Nephron (organoid): ENCODE measurements around the gene RNU4-1.
"Not testable (repeated sequence)": the region's sequence is repeated elsewhere in the genome, so short reads cannot be mapped to it uniquely, and the experiment has no call there.

Source experiments
- H3K27ac Mint-ChIP-seq, 3 experiments: 2 replicates each; pipeline ENCODE4 v1.8.0; 2020; ENCODE audit warnings: mixed read lengths in 3 of 3, mild to moderate bottlenecking in 2 of 3, moderate library complexity in 1 of 3
- H3K27me3 Mint-ChIP-seq: 2 replicates; pipeline ENCODE4 v1.8.0; 2021; ENCODE audit warnings: low read depth, mild to moderate bottlenecking, moderate library complexity, mixed read lengths
- H3K36me3 Mint-ChIP-seq: 2 replicates; pipeline ENCODE4 v1.8.0; 2020; ENCODE audit warnings: low read depth, mixed read lengths
- H3K4me1 Mint-ChIP-seq: 2 replicates; pipeline ENCODE4 v1.8.0; 2020; ENCODE audit warnings: mixed read lengths
- H3K4me3 Mint-ChIP-seq, 3 experiments: 2 replicates each; pipeline ENCODE4 v1.8.0; 2020; ENCODE audit warnings: mild to moderate bottlenecking in 3 of 3, mixed read lengths in 3 of 3, moderate library complexity in 2 of 3
- H3K9me3 Mint-ChIP-seq: 2 replicates; pipeline ENCODE4 v1.8.0; 2020; ENCODE audit warnings: mixed read lengths
- TF ChIP-seq, protein P1 (sequence below), 3 experiments: fragments of 200-600 bp; sonication (generic); IDR thresholded peaks; one replicate each; pipeline ENCODE4 v1.5.0; 2021; ENCODE audit warnings: antibody characterized with exemption in 3 of 3; ENCODE audit not compliant: unreplicated experiment in 3 of 3

RNU4-1 gene

DNA sequence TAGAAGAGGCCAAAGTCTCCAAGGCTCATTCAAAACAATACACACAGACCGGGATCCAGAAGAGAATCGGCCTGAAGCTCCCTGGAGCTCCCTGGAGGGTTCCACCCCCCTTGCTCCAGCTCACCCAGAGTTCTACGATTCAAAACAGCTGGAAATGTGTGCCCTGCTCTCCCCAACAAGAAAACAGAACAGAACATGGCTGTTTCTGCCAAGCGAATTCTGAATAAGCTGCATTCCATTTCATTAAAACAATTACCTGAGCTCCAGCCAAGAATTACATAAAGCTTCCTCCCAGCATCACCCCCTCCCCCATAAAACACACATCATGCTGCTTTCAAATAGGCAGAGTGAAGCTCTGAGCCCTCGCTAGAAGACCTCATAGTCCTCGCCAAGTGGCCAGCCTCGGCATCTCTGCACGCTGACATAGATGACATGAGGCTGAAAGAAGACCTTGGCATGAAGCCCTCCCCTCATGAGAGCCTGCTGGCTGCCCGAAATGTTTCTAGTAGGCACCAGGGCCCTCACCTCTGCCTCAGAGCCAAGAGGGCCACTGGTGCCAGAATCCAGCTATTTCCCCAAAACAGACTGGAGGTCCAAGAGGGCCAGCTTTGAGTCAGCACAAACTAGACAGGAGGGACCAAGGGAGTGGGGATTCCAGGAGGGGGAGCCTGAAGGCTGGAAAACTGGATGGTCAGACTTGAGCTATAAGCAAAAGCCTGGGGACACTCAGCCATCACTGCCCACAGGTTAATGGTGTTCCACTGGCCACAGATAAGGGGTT, 35.8 kb downstream of the RNU4-1 start:
- Mint-ChIP-seq H3K4me3 (peak overlapping the region in 2 of 3 experiments; percentile 29 to 50), H3K9me3 (no peaks in the 10 kb centered on the region), H3K36me3 (peaks cover 14% of the 10 kb centered on the region), H3K27me3 (no peaks in the 10 kb centered on the region), H3K27ac (peak overlapping the region; percentile 85 to 96 (median 95)), H3K4me1 (peaks cover 67% of the 10 kb centered on the region)
- TF ChIP-seq, protein P1, sequence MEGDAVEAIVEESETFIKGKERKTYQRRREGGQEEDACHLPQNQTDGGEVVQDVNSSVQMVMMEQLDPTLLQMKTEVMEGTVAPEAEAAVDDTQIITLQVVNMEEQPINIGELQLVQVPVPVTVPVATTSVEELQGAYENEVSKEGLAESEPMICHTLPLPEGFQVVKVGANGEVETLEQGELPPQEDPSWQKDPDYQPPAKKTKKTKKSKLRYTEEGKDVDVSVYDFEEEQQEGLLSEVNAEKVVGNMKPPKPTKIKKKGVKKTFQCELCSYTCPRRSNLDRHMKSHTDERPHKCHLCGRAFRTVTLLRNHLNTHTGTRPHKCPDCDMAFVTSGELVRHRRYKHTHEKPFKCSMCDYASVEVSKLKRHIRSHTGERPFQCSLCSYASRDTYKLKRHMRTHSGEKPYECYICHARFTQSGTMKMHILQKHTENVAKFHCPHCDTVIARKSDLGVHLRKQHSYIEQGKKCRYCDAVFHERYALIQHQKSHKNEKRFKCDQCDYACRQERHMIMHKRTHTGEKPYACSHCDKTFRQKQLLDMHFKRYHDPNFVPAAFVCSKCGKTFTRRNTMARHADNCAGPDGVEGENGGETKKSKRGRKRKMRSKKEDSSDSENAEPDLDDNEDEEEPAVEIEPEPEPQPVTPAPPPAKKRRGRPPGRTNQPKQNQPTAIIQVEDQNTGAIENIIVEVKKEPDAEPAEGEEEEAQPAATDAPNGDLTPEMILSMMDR (IDR thresholded peaks at IDR 0.05; ENCODE audit: unreplicated experiment in 3 of 3): no peak

DNA sequence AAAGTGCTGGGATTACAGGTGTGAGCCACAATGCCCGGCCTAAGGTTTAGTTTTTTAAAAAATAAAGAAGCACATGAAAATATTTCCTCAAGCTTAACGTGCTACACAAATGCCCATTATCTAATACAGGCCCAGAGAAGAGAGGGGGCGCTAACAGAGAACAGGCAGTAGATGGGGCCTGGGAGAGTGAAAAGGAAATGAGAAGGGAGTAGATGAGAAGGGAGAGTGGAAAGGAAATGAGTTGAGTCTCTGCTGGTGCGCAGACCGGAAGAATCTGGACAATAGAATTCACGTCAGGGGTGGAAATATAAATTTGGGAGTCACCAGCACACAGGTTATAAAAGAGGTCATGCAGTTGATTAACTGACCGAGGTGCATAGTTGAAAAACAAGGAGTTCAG, 38.2 kb downstream of the RNU4-1 start:
- TF ChIP-seq, protein P1 (IDR thresholded peaks at IDR 0.05; ENCODE audit: unreplicated experiment in 3 of 3): no peak
- H3K9me3 Mint-ChIP-seq: no peaks in the 10 kb centered on the region
- peaks cover 62% of the 10 kb centered on the region for H3K4me1 Mint-ChIP-seq
- H3K36me3 Mint-ChIP-seq: peaks cover 10% of the 10 kb centered on the region
- H3K4me3 Mint-ChIP-seq: no peak overlapping the region
- H3K27ac Mint-ChIP-seq: peak overlapping the region; percentile 59 to 66 (median 60)
- no peaks in the 10 kb centered on the region for H3K27me3 Mint-ChIP-seq

DNA sequence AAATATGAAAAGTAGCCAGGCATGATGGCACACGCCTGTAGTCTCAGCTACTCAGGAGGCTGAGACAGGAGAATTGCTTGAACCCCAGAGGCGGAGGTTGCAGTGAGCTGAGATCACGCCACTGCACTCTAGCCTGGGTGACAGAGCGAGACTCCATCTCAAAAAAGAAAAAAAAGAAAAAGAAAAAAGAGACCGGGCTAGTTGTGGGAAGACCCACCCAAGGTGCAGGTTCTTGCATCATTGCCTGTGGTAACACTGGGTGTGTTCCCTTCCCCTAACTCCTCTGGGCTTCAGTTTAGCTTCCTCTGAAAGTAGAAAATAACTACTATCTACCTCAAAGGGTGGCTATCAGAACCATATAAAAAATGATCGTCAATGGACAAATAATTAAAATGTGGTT, 39.7 kb downstream of the RNU4-1 start:
- H3K4me3 Mint-ChIP-seq, H3K27me3 Mint-ChIP-seq, H3K27ac Mint-ChIP-seq, H3K9me3 Mint-ChIP-seq: not testable (repeated sequence)
- Mint-ChIP-seq H3K4me1 (peaks cover 66% of the 10 kb centered on the region), H3K36me3 (peaks cover 10% of the 10 kb centered on the region)

DNA sequence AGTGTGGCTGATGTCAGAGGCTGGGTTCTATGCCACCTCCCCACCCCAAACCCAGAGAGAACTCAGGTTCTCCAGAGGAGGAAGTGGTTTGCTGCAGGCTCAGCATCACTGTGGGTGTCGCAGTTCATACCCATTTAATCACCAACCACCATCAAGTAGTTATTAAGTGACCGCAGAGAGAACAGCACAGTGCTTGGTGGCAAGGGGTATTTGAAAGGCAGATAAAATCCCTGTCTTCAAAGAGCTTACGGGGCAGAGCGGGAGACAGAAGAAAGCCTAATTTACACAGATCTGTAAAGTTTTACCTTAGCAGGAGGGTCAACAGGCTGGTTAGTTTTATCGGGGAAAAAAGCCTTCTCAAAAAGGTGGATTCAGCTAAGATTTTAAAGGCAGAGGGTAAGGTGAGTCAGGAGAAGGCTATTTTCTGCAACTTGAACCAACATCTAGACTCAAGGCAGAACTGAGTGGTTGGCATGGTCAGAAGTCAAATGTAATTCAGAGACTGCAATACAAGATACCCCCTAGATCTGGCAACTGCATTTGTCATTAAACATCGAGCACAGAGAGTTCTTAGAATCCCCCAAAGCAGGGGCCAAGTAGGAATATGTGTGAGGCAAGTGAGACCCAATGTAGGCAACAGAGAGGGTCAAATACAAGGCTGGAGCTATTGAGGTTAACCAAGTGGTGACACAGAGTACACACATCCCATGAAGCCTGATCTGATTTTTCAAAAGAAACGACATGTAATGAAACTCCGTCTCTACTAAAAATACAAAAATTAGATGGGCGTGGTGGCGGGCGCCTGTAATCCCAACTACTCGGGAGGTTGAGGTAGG, 40.7 kb downstream of the RNU4-1 start:
- Mint-ChIP-seq H3K36me3 (peaks cover 10% of the 10 kb centered on the region), H3K27ac (no peak overlapping the region), H3K4me1 (peaks cover 66% of the 10 kb centered on the region), H3K9me3 (no peaks in the 10 kb centered on the region), H3K4me3 (no peak overlapping the region), H3K27me3 (no peaks in the 10 kb centered on the region)
- TF ChIP-seq, protein P1 (IDR thresholded peaks at IDR 0.05; ENCODE audit: unreplicated experiment in 3 of 3): no peak

DNA sequence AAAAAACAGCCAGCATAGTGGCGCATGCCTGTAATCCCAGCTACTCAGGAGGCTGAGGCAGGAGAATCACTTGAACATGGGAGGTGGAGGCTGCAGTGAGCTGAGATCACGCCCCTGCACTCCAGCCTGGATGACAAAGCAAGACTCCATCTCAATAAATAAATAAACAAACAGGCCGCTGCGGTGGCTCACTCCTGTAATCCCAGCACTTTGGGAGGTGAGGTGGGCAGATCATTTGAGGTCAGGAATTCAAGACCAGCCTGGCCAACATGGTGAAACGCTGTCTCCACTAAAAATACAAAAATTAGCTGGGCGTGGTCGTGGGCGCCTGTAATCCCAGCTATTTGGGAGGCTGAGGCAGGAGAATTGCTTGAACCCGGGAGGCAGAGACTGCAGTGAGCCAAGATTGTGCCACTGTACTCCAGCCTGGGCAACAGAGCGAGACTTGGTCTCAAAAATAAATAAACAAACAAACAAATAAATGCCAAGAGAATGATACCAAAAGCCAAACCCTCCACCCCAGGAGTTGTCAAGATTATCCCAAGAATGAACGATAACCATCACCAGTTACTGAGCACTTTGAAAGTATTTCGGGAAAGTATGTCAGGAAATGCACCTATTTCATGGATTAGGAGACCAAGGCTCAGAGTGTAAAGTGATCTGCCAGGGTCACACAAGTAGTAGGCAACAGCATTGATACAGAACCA, 41.5 kb downstream of the RNU4-1 start:
- Mint-ChIP-seq H3K36me3 (peaks cover 10% of the 10 kb centered on the region), H3K4me1 (peaks cover 63% of the 10 kb centered on the region)
- not testable (repeated sequence) for H3K4me3 Mint-ChIP-seq, H3K9me3 Mint-ChIP-seq, H3K27me3 Mint-ChIP-seq, H3K27ac Mint-ChIP-seq

DNA sequence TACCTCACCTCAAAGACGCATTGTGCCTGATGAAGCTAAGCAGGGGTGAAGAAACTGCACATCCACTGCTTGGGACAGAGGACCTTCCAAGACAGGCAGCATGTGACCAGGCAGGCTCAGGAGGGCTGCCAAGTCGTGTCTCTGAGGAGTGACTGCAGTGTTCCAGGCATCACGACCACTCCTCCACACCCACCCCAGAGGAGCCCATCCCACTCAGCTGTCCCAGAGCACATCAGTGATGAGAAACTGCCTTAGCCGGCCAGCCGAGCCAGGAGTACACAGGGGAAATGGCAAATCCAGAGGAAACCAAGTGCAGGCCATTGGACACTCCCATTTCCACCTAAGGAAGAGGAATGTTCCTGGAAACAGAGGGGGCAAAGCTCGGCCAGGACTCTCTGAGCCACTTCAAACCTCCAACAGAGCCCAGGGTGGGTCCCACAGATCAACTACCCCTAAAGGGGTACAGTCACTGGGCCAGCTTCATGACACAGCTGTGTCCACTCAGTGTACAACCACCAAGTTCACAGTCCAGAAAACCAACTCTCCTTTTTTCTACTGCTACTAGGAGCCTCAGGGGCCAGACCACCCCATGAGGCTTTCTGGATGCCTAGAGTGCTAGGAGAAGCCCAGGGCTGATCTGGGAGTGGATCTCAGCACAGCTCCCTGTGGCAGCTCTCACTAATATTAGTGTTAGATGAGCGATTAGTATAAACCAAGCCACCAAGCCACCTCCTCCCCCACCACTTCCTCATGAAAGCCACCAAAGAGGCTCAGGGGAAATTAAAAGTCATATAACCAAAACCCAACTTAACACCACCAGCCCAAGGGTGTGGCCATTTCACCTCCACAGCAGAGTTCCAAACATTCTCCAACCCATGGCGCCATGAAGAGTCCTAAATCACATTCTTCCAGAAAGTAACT, 42.9 kb downstream of the RNU4-1 start:
- TF ChIP-seq, protein P1 (IDR thresholded peaks at IDR 0.05; ENCODE audit: unreplicated experiment in 3 of 3): no peak
- Mint-ChIP-seq H3K9me3 (no peaks in the 10 kb centered on the region), H3K4me1 (peaks cover 58% of the 10 kb centered on the region), H3K36me3 (peaks cover 9% of the 10 kb centered on the region), H3K27ac (peak overlapping the region; percentile 40 to 73 (median 68)), H3K4me3 (no peak overlapping the region), H3K27me3 (no peaks in the 10 kb centered on the region)
